Measurements from ENCODE around the gene FNDC3A. TPM values are rescaled to one million over a fixed set of nuclear protein-coding genes. Genes with fewer than 3 reads are reported as not detected.

Gene FNDC3A
- total and polyA plus RNA-seq, 12 donors, result 24.4 to 91.2 (median 62.4) TPM

GRCh38 chr13:48975101-48975855 is 434 bp upstream of the FNDC3A start:
- intact Hi-C loops (cut with DNase I), result no loop called here

GRCh38 chr13:48976576-48977285 is 1.0 kb downstream of the FNDC3A start:
- intact Hi-C loops (cut with DNase I), result no loop called here
- DNase-seq, result peak in 3 of 7 donors; percentile 82 to 90 (median 87)

More at GRCh38 chr13:48975101-48975855, 434 bp upstream of the FNDC3A start:
- Histone ChIP-seq H3K4me3 (peak overlapping the region; percentile 66 to 97 (median 79)), H3K9me3 (replicated peaks in 1 of 3) (no peaks in the 10 kb centered on the region), H3K36me3 (replicated peaks in 1 of 2) (no peaks in the 10 kb centered on the region), H3K27ac (peak overlapping the region; percentile 92 to 99 (median 97)), H3K4me1 (replicated peaks in 1 of 2) (peaks cover 0 to 35% of the 10 kb centered on the region in 2 donors), H3K27me3 (no peaks in the 10 kb centered on the region)
- peak; percentile 35 to 81 (median 62) for DNase-seq
- TF ChIP-seq POLR2A (IDR thresholded peaks at IDR 0.05), result peak in 1 of 2 donors; percentile 60
- TF ChIP-seq CTCF (IDR thresholded peaks at IDR 0.05), result peak in 3 of 6 experiments; percentile 20 to 32 (median 27)
- 0 to 2% (median 0%) methylated on average over 19 to 50 of the region's 50 CpGs for WGBS, 4 donors

GRCh38 chr13:48977286-48977625 is 1.5 kb downstream of the FNDC3A start:
- WGBS, 4 donors, result 10 to 19% (median 14%) methylated on average over 3 of the region's 3 CpGs
- Histone ChIP-seq H3K9me3 (replicated peaks in 1 of 3) (no peaks in the 10 kb centered on the region), H3K4me1 (replicated peaks in 1 of 2) (peaks cover 0 to 35% of the 10 kb centered on the region in 2 donors), H3K27me3 (no peaks in the 10 kb centered on the region), H3K36me3 (replicated peaks in 1 of 2) (no peaks in the 10 kb centered on the region), H3K4me3 (peak overlapping the region in 1 of 4 donors; percentile 81), H3K27ac (peak overlapping the region in 3 of 5 donors; percentile 97 to 99 (median 99))
- DNase-seq, result no peak
- no peak for TF ChIP-seq POLR2A (IDR thresholded peaks at IDR 0.05)
- TF ChIP-seq CTCF (IDR thresholded peaks at IDR 0.05), result no peak
- intact Hi-C loops (cut with DNase I), result no loop called here

More at GRCh38 chr13:48976576-48977285, 1.0 kb downstream of the FNDC3A start:
- Histone ChIP-seq H3K9me3 (replicated peaks in 1 of 3) (no peaks in the 10 kb centered on the region), H3K27ac (peak overlapping the region; percentile 62 to 99 (median 97)), H3K4me1 (replicated peaks in 1 of 2) (peaks cover 0 to 35% of the 10 kb centered on the region in 2 donors), H3K4me3 (peak overlapping the region; percentile 77 to 95 (median 84)), H3K36me3 (replicated peaks in 1 of 2) (no peaks in the 10 kb centered on the region), H3K27me3 (no peaks in the 10 kb centered on the region)
- no peak for TF ChIP-seq CTCF (IDR thresholded peaks at IDR 0.05)
- TF ChIP-seq POLR2A (IDR thresholded peaks at IDR 0.05), result peak in 1 of 2 donors; percentile 7
- 0 to 1% (median 0%) methylated on average over 15 to 40 of the region's 40 CpGs for WGBS, 4 donors

GRCh38 chr13:48977973-48978372 is 2.3 kb downstream of the FNDC3A start:
- 34 to 52% (median 39%) methylated on average over 3 of the region's 3 CpGs for WGBS, 4 donors
- intact Hi-C loops (cut with DNase I), result no loop called here
- no peaks in the 10 kb centered on the region for H3K36me3 ChIP-seq (replicated peaks in 1 of 2)
- H3K27ac ChIP-seq, result peak overlapping the region in 1 of 5 donors; percentile 99
- H3K4me3 ChIP-seq, result peak overlapping the region in 1 of 4 donors; percentile 81
- H3K27me3 ChIP-seq, result no peaks in the 10 kb centered on the region
- TF ChIP-seq POLR2A (IDR thresholded peaks at IDR 0.05), result no peak
- TF ChIP-seq CTCF (IDR thresholded peaks at IDR 0.05), result peak in 1 of 6 experiments; percentile 5
- H3K4me1 ChIP-seq (replicated peaks in 1 of 2), result peaks cover 0 to 35% of the 10 kb centered on the region in 2 donors
- no peak for DNase-seq
- no peaks in the 10 kb centered on the region for H3K9me3 ChIP-seq (replicated peaks in 1 of 3)
